Measurements from ENCODE around the gene BPIFA3.

- TF ChIP-seq CTCF (IDR thresholded peaks at IDR 0.05) (no peak), POLR2A (IDR thresholded peaks at IDR 0.05) (no peak)
These were observed at the start of gene BPIFA3 for GRCh38 chr20:33217052-33217451.
